Suppressor macrophage treated with lipopolysaccharide for 4 hours (primary cell): Measurements from ENCODE around the gene UBL4B.
A peak's percentile ranks its signal among the peaks of the same experiment; 100 is the strongest.

Experiments used
- DNase-seq: peaks from one replicate; pipeline ENCODE4 v3.0.0-alpha.2; 2020

Gene UBL4B

DNA sequence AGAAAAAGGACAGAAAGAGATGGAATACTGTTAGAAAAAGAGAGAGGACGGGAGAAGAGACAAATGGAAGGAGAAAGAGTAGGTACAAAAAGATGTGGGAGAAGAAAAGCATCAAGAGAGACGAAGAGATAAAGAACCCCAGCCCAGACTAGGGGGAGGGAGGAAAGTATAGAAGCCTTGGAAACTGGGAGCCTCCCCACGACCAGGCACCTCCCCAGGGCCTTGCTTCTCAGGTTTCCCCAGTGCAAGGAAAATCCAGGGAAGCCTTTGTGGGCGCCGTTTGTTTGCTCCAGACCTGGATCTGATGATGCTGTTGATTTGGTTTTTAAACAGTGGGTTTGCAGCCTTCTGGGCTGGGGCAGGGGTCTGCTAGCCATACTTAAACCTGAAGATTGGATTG is 26.6 kb upstream of the UBL4B start:
- no peak for DNase-seq

DNA sequence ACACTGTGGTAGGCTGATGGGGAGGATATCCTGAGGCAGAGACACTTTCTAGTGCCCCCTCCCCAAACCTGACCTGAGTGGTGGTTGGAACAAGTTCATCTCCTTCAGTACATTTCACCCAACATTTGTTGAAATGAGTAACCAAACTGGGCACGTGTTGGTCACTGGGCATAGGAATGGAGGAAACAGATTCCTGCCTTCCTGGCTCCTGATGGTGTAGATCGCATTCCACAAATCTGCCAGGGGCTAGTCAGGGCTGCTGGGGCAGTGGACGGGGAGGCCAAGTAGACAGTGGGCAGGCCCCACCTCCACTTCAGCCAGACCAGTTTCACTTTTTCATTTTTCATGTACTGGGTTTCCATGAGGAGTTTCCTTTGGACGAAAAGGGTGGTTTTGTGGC is 25.3 kb upstream of the UBL4B start:
- DNase-seq, result no peak

DNA sequence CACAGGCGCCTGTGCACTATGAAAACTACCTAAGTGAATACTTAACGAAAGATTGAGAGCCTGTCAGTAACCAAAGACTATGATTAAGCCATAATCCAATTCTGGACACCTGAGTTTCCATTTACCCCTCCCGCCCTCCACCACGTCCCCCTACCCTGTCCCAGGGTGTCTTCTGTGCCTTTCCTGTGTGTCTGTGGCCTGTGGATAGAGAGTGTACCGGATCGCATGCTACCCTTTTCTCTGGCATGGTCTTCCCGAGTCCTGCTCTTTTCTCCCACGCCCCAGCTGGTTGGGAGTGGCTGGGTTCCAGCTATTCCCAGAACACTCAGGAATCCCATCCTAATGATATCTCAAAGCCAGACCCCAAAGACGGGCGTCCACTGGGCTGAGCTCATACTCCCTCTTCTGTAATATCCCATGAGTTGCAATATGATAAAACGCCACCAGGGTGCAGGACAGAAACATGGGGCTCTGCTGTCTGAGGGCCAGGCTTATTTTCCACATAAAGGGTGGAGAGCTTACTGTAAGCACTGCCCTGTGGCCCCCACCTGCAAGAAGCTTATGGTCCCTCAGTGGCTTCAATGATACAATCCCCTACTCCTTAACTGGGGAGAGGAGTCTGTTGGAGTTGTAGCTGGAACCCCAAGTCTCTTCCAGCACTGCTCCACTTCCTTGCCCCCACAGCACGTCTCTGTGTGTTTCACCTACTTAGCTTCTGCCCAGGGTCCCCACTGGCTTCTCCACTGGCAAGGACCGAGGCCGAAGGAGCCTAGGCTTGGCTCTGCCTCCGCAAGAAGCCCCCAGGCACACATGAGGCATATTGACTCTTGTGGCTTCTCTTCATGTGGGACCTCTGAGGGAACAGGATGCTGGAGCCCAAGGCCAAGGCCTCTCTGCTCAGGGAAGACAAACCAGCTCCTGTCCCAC is 24.2 kb upstream of the UBL4B start:
- peak; percentile 71 for DNase-seq

DNA sequence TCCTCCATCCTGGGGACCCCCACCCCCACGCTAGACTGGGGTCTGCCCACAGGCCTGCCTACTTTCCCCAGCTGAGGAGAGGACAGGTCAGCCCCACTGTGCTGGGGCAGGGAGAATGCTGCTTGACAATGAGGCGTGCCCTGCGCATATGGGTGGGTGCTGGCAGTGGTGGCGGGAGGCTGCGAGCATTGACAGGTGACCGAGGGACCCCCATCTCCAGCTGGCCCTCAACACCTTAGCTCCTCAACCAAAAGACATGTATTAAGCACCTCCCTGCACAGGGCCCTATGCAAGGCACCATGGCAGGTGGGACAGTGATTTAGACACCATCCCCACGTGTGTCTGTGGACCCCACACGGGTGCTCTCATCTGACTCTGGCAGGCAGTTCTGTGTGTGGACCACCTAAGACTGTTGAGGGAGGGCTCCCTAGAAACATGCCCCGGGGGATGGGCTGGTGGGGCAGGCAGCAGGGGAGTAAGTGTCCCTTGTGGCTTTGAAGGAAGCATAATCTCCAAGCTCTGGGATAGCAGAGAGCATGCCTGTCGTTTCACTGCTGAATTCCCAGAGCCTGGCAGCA is 23.4 kb upstream of the UBL4B start:
- no peak for DNase-seq

DNA sequence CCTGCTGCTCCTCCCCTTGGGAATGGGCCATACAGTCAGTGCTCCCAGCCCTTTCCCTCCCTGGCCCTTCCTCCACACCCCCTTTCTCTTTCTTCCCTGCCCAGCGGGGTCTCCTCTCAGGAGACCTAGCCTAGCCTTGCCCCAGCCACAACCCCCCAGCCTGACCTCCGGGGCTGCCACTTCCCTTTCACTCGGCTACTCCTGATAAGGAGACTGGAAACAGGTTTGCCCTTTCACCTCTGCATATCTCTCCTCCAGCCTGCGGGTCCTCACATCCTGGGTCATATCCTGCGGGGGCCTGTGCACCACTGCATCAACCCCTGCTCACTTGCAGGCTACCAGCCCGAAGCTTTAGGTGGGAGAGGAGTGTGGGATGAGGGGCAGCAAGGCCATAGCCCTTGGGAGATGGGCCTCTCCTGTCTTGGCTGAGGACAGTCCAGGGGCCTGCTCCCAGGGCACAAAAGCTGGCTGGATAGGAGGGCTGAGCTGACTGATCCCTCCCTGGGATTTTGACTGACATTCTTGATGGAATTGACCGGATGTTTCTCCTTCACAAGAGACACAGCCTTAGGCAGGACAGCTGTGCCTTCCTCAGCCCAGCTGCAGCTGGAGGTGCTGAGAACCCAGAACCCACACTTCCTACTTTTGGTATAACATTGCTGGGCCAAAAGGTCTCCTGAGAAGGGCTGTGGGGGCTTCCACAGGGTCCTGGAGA is 22.5 kb upstream of the UBL4B start:
- DNase-seq, result no peak

DNA sequence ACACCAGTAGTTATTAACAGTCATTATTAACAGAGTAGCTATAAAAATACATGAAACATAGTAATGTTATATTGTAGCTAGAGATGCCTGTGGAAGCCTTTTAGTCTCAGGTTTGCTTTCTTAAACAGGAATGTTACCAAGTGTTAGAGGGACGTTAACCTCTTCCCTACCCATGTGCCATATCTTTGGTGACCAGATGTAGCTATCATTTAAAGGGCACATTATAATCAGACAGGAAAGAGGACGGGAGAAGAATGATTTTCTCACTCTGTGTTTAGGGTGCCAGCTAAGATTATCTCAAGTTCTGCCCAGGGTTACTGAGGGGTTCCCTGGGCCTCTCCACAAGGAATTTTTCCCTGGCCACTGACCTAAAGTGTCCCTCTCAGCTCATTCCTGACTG is 20.9 kb upstream of the UBL4B start:
- DNase-seq, result no peak

DNA sequence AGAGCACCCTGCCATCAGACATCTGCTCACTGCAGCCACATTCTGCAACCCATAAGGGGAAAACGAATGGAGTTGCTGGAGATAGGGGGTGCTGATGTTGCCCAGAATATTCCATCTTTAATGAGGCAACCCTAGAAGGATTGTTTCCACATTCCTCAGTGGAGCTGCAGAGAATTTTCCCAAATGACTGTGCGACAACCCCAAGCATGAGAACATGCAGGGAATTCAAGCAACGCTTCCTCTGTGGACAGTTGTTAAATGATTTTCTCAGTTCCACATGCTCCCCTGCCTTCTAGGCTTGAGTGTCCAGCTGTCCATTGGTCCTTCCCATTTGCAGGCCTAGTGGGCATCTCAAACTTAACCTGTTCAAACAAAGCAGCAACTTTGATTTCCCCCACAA is 20.5 kb upstream of the UBL4B start:
- no peak for DNase-seq

DNA sequence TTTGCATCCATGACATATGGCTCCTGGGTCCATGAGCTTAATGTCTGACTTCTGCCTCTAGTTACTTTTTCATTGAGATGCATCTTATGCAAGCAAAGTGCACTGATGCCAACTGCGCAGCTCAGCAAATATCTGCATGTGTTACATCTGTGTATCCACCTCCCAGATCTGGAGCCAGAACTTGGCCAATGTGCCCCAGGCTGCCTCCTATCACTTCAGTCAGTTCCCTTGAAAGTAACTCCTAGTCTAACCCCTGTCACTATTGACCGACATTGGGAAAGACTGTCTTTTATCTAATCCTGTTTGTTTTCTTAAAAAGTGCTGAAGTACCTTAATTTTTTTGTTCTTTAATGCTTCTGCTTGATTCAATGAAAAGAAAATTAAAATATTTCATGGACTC is 19.3 kb upstream of the UBL4B start:
- no peak for DNase-seq

DNA sequence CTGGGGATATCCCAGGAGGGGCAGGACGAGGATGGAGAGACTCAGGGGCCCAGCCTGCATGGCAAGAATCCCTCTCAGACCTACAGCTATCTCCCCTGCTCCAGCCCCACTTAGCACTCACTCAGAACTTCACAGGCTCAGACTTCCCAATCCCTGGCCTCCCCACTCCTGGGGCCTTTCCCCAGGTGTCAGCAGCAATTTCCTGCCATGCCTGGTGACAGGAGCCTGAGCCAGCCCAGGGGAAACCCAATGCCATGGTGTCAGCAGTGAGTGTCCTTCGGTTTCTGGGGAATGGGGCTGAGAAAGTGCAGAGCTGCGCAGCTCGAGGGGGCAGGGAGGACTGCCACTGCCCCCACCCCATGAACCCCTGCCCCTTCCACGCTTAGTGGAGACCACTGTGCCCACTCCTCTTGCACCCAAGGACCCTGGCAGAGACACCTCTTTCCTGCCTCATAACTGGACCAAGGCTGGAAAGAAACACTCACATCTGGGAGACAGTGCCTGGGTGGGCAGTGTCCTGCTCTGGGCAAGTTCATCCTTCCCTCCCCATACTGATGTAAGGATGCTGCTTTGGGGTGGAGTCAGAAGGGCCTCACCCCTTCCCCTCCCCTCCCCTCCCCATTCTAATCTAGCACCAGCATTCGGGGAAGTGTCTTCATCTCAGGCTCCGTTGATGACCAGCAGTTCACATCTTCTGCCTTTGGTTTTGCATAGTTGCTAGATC is 17.1 kb upstream of the UBL4B start:
- no peak for DNase-seq

DNA sequence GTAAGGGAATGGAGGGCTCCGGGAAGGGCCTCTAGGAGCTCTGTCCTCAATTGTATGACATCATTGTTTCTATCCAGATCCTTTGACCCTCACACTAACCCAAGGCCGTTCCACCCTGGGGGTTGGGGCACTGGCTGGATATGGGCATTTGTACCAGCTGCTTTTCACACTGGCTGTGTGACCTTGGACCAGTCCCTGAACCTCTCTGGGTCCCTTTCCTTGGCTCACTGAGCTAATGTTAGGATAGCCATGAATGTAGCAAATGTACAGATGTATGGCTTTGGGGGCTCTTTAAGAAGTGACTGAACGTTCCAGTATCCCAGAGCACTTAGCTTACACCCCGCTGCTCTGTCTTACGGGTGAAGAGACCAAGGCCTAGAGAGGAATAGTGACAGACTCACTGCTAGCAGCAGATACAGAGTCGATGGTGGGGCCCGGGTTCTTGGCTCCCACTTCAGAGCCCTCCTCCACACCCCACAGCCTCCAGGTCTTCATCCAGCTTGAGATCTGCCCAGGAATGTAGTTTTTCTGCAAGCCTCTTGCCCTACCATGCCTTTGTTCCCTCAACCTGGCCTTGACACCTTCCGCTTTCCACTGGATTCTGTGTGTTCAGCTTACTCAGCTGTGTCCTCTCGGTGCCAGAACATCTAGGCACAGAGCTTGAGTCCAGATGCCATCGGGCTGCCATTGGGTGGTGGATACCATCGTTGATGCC is 14.6 kb upstream of the UBL4B start:
- no peak for DNase-seq

DNA sequence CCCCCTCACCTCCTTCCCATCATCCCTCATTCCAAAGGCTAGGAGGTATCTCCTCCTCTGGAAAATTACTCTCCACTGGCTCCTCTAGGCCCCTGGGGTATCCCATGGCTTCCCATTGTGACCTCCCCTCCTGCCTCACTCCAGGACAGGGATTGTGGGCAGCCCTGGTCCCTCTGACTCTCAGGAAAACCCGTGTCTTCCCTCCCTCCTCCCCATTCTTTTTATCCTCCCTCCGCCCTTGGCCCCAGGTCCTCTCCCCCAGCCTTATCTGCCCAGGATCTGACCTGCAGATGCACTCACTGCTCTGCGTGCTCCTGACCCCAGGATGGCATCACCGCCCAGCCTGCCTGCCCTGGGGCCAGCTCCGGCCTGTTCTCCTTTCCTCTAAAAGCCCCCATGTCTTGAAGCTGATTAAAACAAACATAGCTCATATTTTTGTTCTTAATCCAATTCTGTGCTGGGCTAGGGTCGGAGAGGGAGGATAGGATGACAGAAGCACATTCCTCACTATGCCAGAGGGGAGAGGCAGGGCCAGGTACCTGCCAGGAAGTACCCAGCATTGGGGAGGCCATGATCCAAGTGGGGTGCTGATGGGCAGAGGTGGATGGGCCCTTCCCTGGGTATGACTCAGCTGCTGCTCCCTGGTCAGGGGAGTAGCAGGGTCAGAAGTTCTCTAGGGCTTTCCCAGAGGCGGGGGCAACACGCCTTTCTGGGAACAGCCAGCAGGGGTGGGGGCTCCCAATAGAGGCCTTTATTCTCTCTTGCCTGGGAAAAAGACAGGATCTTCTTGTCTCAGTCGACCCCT is 13.8 kb upstream of the UBL4B start:
- no peak for DNase-seq

DNA sequence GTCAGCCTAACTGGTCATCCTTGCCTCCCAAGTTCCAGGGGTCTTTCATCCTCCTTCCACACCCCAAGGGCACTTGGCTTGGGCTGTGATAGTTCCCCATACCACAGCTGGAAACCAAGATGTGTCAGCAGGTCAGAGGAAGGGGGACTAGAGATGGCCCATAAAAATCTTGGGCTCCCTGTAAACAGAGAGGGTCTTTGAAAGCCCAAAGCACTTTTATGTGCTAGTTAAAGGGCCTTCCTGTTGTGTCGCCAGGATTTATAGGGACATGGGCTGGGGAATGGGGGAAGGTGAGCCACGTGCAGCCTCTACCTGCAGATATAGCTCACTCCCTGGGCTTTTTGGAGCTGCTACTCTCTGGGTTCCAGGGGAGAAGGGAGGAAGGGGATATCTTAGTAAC is 11.9 kb upstream of the UBL4B start:
- DNase-seq, result no peak

DNA sequence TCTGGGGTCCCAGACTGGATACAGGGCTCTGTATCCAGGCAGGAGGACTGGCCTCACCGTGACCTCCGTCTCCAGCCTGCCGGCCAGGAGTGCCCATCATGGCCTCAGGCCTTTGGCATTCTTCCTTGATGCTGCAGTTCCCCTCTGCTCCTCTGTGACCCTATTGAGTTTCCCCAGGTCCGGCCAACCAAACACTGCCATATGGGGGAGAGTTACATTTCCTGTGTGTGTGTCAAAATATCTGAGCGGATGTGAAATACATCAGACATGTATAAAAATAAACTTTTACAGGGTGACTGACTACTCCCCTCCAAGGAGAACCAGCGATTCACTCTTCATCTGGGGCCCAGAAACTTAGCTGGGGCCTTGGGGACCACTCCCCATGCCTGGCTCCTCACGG is 10.2 kb upstream of the UBL4B start:
- no peak for DNase-seq

DNA sequence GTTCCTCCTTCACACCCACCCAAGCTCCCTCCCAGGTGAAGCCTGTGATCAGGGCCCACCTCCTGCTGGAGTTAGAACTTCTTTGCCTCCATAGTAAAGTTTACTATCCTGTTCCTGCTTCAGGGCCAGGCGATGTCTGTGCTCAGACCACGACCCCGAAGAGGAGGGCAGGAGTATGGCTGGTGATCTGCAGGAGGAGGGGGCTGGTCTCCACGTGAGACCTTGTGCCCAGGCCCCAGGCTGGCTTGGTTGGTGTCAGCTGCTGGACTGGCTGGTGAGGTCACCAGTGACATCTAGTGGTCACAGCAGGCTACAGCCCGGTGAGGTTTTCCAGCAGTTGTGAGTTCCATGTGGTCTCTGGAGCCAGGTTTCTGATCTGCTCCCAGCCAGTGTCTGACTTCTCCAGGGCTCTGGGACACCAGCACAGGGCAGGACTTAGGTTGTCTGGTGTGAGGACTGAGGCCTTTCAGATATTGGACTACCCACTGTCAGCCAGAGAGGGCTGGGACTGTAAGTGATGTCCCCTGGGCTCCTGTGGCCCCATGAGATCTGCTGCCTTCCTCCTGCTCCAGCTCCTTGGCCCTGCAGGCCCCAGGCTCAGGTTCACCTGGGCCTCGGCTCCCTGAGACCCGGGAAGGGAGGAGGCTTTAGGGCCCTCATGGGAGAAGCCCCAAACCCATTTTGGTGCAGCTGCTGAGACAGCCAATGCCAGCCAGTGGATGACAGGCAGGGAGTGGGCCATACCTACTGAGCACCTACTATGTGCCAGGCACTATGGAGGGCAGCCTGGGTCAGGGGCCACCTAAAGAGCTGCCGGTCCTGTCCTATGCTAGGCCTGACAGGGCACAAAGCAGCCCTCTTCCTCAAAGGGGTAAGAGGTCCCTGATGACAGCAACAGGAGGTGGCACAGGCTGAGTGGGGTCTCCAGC is 6.0 kb upstream of the UBL4B start:
- DNase-seq, result peak; percentile 75

DNA sequence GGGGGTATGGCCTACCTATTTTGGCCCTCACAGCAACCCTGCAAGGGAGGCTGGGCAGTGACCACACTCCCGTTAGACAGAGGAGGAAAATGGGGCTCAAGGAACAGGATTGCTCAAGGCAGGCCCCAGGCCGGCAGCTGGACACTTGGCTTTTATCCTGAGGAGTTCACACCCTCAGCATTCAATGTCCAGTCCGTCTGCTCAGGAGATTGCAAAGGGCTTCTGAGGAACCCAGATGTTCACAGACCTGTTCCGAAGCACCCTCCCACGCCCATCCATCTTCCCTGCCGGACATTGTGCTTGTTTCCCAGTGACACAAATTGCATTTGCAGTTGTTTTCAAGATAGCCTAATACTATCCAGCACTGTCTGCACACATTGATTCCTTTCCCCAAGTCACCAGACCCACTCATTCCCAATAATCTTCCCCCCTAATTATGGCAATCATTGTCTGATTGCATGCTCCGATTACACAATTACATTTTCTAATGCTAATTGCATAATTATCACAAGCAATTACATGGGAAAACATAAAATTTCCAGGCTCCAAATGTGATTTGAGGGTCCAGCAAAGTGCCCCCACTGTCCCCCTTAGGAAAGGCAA is 4.3 kb upstream of the UBL4B start:
- no peak for DNase-seq

DNA sequence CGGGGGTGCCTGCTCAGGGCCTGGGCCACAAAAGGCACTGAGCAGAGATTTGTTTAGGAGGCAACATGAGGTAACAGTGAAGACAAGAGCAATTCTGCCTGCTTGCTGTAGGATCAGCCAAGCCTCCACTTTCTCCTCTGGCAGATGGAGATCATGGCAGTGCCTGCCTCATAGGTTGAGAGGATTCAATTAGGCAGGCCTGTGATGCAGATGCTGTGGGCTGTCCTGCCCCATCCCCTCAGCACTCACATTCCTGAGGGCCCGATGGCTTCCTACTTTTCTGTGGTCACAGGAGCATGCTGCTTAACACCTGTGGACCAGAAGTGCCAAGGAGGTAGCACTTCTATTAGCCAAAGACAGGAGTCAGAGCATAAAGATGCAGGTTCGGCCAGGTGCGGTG is 1.2 kb upstream of the UBL4B start:
- no peak for DNase-seq

DNA sequence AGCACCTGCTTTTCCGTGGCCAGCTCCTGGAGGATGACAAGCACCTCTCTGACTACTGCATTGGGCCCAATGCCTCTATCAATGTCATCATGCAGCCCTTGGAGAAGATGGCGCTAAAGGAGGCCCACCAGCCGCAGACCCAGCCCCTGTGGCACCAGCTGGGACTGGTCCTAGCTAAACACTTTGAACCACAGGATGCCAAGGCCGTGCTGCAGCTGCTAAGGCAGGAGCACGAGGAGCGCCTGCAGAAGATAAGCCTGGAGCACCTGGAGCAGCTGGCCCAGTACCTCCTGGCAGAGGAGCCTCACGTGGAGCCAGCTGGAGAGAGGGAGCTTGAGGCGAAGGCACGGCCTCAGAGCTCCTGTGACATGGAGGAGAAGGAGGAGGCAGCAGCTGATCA is 413 bp downstream of the UBL4B start:
- DNase-seq, result no peak

DNA sequence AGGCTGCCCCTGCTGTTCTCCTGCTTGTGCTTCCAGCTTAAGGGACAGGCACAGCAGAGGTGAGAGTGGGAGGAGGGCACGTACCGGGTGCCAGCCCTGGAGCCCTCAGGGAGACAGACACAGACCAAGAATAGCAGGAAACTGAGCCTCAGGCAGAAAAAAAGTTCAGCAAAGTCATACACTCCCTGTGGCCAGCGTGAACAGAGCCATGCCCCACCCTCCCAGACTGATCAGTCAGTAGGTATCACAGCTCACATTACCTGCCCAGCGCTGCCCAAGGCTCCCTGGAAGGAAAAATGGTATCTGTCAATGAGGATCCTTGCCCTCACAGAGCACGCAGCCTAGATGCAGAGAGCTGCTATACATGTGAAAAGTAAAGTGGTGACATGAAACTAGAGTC is 1.3 kb downstream of the UBL4B start:
- DNase-seq, result no peak

DNA sequence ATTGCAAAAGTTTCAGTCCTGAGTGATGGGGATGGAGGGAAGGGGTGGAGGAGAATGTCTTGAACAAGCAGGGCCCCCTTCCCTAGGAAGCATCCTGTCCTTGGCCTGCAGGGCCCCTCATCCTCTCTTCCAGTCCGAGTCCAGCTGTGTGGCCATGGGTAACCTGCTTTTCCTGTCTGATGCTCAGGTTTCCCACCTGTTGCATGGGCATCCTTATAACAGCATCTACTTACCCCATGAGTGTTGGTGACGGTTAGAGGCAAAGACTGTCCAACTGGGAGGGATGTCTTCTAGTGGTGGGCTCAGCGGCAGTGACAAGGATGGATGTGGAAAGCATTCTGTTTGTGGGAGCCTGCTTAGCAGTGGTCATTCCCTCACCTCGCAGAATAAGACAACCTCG is 1.9 kb downstream of the UBL4B start:
- no peak for DNase-seq

DNA sequence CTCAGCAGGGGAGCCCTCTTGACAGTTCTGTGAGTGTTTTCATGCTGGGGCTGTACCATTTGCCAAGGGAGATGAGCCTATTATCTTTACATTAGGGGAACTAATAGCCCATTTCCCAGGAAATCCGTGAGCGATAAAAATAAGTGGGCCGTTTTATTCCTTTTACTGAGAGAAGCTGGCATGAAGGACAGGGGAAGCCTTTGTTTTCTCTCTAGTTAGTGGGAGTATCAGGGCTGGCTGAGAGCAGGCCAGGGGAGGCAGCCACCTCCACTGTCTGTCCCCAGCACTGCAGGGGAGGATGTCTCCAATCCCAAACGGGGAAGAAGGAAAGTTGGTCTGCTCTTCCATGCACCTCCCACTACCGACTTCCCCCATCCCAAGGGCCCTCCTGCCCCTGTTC is 2.5 kb downstream of the UBL4B start:
- DNase-seq, result no peak
